Central memory CD8-positive, alpha-beta T cell (primary cell): ENCODE data around the gene LIN37.
A peak's percentile ranks its signal among the peaks of the same experiment; 100 is the strongest.

Experiments
- ATAC-seq: fragments of 150-1000 bp; cut with Tn5 transposase; replicated peaks from 2 replicates; pipeline ENCODE4 v1.10.0; 2022; ENCODE audit warnings: mild to moderate bottlenecking, moderate FRiP score, moderate number of reproducible peaks; ENCODE audit not compliant: poor library complexity, severe bottlenecking; ENCODE audit errors: extremely low read depth
- DNase-seq, 2 donors: peaks; one replicate each; pipeline ENCODE4 v3.0.0; 2021; ENCODE audit warnings: low spot score in 2 of 2
- H3K27ac Mint-ChIP-seq: one replicate; pipeline ENCODE4 v1.8.0; 2022; ENCODE audit warnings: low read depth, mild to moderate bottlenecking, moderate library complexity, mixed read lengths
- H3K27me3 Mint-ChIP-seq: one replicate; pipeline ENCODE4 v1.8.0; 2022; ENCODE audit warnings: mixed read lengths
- H3K36me3 Mint-ChIP-seq: one replicate; pipeline ENCODE4 v1.8.0; 2022; ENCODE audit warnings: mild to moderate bottlenecking, moderate library complexity, mixed read lengths; ENCODE audit not compliant: insufficient read depth
- H3K4me1 Mint-ChIP-seq: one replicate; pipeline ENCODE4 v1.8.0; 2022; ENCODE audit warnings: mixed read lengths
- H3K4me3 Mint-ChIP-seq: one replicate; pipeline ENCODE4 v1.8.0; 2022; ENCODE audit warnings: mild to moderate bottlenecking, moderate library complexity, mixed read lengths
- H3K9me3 Mint-ChIP-seq: one replicate; pipeline ENCODE4 v1.8.0; 2022; ENCODE audit warnings: mixed read lengths

The LIN37 gene

DNA sequence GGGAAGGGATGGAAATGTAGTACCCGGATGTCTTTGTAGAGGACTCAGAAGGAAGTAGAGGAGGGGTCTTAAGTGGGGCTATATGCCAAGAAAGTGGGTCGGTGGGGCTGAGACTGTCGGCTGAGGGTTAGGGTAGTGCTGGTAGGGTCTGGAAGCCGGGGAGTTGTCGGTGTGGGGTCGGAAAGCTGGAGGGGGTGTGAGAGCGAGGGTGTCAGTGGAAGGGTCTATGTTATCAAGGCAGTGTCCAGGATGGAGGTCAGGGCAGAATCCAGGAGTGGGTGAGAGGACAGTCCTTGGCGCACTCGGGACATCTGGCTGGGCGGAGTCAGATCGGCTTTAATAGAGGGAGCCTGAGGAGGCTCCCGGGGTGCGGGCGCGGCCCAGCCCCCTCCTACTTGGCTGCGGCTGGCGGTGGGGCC lies 6.8 kb downstream of the LIN37 start:
- ATAC-seq: no peak
- no peak for DNase-seq
- peak overlapping the region; percentile 4 for H3K27ac Mint-ChIP-seq

DNA sequence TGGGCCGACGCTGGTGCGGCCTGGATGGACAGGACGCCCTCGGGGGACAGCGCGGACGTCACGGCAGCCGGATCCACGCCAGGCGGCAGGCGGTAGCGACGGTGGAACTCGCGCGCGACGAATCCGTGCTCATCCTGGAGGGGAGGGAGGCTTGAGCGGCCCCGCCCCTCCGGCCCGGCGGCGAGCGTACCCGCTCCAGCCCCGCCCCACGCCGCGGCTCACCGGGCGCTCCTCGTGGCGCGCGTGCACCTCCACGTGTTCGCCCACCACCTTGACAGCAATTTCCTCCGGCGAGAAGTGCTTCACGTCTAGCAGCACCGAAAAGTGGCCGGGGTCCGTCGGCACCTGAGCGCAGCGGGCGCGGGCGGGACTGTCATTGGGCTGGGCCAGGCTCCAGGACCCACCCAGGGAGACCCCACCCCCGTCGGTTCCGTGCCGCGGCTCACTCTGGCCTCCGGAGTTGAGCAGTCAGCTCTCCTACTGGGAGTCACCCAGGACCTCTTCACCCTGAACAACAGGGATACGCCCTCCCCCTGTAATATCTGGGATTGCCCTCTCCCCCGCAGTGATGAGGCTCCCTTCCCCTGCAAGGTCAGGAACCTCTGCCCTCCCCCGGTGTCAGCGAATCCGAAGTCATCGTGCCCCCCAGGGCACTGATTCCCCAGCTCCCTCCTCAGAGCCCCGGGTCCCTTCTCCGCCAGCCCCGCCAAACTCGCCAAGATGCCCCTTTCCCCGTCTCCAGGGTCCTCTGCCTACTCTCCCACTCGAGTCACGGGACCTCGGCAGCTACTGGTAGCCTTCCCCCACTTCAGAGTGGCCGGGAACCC lies 7.4 kb downstream of the LIN37 start:
- Mint-ChIP-seq H3K4me1 (peaks cover 14% of the 10 kb centered on the region), H3K36me3 (peaks cover 11% of the 10 kb centered on the region), H3K9me3 (no peaks in the 10 kb centered on the region), H3K27me3 (no peaks in the 10 kb centered on the region), H3K27ac (peak overlapping the region; percentile 4), H3K4me3 (no peak overlapping the region)
- ATAC-seq: no peak
- no peak for DNase-seq

More for the DNA sequence above, 6.8 kb downstream of the LIN37 start:
- peaks cover 11% of the 10 kb centered on the region for H3K36me3 Mint-ChIP-seq
- no peaks in the 10 kb centered on the region for H3K27me3 Mint-ChIP-seq
- peaks cover 14% of the 10 kb centered on the region for H3K4me1 Mint-ChIP-seq
- peak overlapping the region; percentile 24 for H3K4me3 Mint-ChIP-seq
- H3K9me3 Mint-ChIP-seq: no peaks in the 10 kb centered on the region

DNA sequence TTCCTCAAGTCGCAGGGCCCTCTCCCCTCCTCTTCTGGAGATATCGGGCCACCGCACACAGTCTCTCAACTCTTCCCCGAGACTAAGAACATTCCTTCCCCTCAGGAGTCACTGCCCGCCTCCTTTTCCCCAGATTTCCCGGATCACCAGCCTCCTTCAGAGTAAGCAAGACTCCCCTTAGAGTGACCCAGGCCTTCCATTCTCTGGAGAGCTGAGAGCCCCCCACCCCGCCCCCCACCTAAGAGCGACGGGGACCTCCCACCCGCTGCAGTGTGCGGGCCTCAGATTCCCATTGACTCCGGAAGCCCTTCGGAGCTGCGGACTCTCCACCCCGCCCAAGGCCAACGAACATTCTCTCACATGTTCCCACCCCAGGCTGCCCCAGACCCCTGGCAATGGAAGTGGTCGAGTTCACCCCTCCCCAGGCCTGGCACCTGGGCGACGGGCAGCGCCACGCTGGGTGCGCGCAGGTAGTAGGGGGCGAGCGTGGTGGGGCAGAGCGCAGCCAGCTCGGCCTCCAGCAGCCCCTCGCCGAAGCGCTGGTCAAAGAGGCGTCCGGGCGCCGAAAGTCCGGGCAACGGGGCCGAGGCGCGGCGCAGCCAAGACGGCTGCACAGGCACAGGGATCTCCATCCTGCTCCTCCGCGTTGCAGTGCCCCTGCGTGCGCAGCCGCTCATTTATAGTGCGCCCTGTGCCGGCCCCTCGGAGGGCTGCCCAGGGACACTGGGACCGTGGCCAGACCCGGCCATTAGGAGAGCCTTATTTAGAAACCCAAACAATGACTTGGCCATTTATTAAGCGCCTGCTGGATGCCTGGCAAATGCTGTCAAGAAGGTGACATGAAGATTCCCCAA lies 8.2 kb downstream of the LIN37 start, which contains the start of gene HSPB6:
Gene HSPB6 (minus strand): TSS at position 653 of the 854 bp plus-strand sequence. CDS start 21 bp downstream, at position 632.
- no peak for DNase-seq
- Mint-ChIP-seq H3K4me1 (peaks cover 14% of the 10 kb centered on the region), H3K27me3 (no peaks in the 10 kb centered on the region), H3K27ac (peak within 1 kb of the TSS; percentile 94), H3K36me3 (peaks cover 11% of the 10 kb centered on the region), H3K9me3 (no peaks in the 10 kb centered on the region), H3K4me3 (peak within 1 kb of the TSS; percentile 93)
- ATAC-seq: no peak

DNA sequence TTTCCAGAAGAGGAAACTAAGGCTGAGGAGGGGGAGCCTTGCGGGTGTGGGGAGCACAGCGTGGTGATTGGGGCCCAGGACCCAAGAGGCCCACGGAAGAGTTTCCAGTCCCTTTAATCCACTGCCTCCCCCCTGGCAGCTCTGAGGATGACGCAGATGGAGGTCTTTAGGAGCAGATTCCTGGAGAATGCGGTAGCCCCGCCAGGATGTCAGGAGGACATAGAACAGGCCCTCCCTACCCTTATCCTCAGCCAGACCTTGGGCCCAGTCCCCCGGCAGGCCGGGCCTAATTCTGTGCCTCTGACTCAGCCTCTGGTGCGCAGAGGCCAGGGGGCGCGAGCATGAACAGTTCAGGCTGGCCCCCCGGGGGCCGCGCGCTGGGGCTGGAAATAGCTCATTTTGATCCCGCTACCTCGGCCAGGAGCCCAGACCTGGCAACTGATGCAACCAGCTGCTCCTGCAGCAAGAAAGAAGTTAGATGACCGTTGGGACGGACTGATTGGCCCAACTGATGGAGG lies 8.9 kb downstream of the LIN37 start:
- DNase-seq (no peak), ATAC-seq (no peak)
- peak overlapping the region; percentile 94 for H3K27ac Mint-ChIP-seq
- peaks cover 13% of the 10 kb centered on the region for H3K36me3 Mint-ChIP-seq
- H3K27me3 Mint-ChIP-seq: no peaks in the 10 kb centered on the region
- H3K4me1 Mint-ChIP-seq: peaks cover 14% of the 10 kb centered on the region
- H3K9me3 Mint-ChIP-seq: no peaks in the 10 kb centered on the region
- H3K4me3 Mint-ChIP-seq: peak overlapping the region; percentile 93

DNA sequence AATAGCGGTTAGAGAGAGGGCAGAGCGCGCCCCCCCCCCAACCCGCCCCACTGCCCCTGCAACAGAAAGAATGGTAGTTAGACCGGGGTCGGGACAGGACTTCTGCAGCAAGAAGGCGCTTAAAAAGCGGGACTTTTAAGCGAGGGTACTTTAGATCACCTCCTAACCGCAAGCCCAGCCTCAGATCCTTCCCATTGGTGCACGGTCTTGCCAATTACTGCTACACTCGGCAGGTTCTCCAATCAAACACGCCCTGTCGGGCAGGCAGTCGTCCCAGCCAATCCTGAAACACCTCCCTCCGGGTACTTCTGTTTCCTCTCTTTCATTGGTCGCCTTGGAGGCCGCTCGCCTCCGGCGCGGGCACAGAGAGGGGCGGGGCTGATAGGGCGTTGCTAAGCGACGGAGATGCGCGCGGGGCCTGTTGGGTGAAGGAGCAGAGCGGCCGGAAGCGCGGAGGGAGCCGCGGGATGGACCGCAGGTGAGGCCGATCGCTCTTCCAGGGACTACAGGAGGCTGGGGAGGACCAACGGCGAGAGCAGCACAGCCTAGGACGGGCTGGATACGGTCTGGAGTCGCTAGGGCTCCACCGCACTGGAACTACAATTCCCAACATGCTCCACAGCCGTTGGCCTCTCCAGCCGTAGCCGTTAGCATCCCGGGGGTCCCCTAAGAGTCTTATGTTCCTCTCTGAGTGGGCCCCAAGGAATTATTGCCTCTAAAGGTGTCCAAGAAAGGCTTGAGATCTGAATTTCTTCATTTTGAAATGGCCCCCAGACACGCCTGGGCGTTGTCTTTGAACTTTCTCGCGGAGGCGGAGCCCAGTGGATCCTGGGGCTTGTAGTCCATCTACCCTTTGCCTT lies 9.6 kb downstream of the LIN37 start, which contains the start of gene PROSER3:
Gene PROSER3 (plus strand): TSS at position 428 of the 860 bp plus-strand sequence. CDS start 40 bp downstream, at position 468.
- H3K4me3 Mint-ChIP-seq: peak within 1 kb of the TSS; percentile 93
- ATAC-seq: peak; percentile 99

DNA sequence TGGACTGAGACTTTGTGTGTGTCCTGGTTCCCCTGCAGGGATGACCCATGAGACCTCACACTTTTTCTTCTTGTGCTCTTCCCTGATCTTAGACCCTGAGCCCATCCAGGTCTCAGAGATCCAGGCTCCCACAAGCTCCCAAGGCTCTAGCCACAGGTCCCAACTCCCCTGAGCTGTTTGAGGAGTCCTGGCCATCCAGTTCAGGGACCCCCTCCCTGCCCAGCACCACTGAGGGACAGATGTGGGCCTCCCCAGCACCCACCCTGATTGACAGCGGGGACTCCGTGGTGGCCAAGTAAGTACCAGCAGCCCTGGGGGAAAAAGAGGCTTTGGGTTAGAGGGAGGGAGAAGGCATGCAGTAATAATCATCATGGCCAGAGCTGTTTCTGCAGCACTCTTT lies 11.3 kb downstream of the LIN37 start:
- H3K4me3 Mint-ChIP-seq: peak overlapping the region; percentile 93
- ATAC-seq: no peak
- H3K36me3 Mint-ChIP-seq: peaks cover 19% of the 10 kb centered on the region
- no peak for DNase-seq
- H3K27ac Mint-ChIP-seq: no peak overlapping the region
- H3K9me3 Mint-ChIP-seq: no peaks in the 10 kb centered on the region
- H3K27me3 Mint-ChIP-seq: no peaks in the 10 kb centered on the region
- peaks cover 14% of the 10 kb centered on the region for H3K4me1 Mint-ChIP-seq

More for the DNA sequence above, 9.6 kb downstream of the LIN37 start, which contains the start of gene PROSER3:
- Mint-ChIP-seq H3K27me3 (no peaks in the 10 kb centered on the region), H3K27ac (peak within 1 kb of the TSS; percentile 94), H3K4me1 (peaks cover 14% of the 10 kb centered on the region), H3K36me3 (peaks cover 13% of the 10 kb centered on the region), H3K9me3 (no peaks in the 10 kb centered on the region)
- peak; percentile 96 to 99 for DNase-seq

DNA sequence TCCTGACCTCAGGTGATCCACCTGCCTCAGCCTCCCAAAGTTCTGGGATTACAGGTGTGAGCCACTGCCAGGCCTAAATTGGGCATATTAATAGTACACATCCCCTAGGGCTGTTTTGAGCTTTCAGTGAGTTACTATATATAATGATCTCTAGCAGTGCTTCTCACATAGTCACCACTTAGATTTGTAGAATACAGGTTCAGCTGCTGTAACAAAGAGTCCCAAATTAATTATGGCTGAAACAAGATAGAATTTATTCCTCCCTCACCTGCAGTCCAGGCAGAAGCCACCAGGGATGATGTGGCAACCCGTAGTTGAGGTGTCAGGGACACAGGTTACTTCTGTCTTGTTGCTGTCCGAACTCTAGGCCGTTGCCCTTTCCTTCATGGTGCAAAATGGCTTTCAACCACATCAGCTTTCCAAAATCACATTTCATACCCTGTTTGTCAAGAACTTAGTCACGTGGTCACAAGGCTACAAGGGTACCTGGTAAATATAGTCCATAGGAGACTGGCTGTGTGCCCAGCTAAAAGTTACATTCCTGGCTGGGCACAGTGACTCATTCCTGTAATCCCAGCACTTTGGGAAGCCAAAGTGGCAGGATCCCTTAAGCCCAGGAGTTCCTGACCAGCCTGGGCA lies 12.5 kb downstream of the LIN37 start:
- H3K4me3 Mint-ChIP-seq: no peak overlapping the region
- DNase-seq (no peak), ATAC-seq (no peak)
- peaks cover 14% of the 10 kb centered on the region for H3K4me1 Mint-ChIP-seq
- H3K27me3 Mint-ChIP-seq: no peaks in the 10 kb centered on the region
- H3K36me3 Mint-ChIP-seq: peaks cover 21% of the 10 kb centered on the region
- no peaks in the 10 kb centered on the region for H3K9me3 Mint-ChIP-seq
- H3K27ac Mint-ChIP-seq: no peak overlapping the region

DNA sequence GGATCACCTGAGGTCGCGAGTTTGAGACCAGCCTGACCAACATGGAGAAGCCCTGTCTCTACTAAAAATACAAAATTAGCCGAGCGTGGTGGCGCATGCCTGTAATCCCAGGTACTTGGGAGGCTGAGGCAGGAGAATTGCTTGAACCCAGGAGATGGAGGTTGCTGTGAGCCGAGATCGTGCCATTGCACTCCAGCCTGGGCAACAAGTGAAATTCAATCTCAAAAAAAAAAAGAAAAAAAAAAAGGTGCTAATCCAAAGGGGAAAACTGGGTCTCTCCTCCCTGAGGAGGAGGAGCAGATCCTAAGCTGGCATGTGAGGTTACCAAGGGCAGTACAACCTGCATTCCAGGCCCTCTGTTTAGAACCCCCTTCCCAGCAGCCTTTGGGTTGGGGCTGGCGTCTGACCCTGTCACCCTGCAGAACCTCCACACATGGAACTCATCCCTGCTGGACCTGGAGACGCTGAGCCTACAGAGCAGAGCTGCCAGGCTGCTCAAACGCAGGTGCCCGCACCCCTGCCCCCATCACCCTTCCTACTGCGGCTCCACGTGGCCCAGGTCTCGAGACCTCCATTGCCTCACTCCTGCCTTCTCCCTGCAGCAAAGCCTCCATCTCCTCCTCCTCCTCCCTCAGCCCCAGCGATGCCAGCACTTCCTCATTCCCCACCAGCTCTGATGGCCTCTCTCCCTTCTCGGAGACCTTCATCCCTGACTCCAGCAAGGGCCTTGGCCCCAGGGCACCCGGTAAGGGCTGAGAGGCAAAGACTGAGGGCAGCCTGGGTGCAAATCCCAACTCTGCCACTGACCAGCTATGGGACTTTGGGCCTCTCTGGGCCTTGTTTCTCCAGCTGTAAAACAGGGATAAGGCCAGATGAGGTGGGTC lies 16.3 kb downstream of the LIN37 start:
- no peak overlapping the region for H3K4me3 Mint-ChIP-seq
- DNase-seq (no peak), ATAC-seq (no peak)
- H3K36me3 Mint-ChIP-seq: peaks cover 19% of the 10 kb centered on the region
- H3K27me3 Mint-ChIP-seq: no peaks in the 10 kb centered on the region
- peaks cover 1% of the 10 kb centered on the region for H3K4me1 Mint-ChIP-seq
- no peak overlapping the region for H3K27ac Mint-ChIP-seq
- H3K9me3 Mint-ChIP-seq: no peaks in the 10 kb centered on the region

DNA sequence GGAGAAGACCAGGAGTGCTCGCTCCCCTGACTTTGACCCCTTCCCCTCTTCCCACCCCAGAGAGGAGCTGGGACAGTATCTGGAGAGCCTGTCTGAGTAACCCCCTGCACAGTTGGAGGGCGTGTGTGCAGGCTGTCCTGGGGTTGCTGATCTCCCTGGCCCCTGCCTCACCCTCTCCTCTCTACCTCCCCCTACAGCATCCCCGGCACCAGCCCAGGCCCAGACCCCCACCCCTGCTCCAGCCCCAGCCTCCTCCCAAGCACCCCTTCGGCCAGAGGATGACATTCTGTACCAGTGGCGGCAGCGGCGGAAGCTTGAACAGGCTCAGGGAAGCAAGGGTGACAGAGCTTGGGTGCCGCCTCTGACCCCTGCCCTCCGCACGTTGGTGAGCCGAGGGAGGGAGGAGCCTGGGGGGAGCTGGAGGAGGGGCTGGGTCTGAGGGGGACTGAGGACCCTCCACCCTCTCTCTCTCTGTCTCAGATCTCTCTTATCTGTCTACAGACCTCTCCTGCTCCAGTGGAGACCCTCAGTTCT lies 18.3 kb downstream of the LIN37 start:
- Mint-ChIP-seq H3K36me3 (peaks cover 19% of the 10 kb centered on the region), H3K9me3 (no peaks in the 10 kb centered on the region), H3K27ac (no peak overlapping the region), H3K4me3 (no peak overlapping the region), H3K4me1 (no peaks in the 10 kb centered on the region), H3K27me3 (no peaks in the 10 kb centered on the region)
- no peak for ATAC-seq
- no peak for DNase-seq

DNA sequence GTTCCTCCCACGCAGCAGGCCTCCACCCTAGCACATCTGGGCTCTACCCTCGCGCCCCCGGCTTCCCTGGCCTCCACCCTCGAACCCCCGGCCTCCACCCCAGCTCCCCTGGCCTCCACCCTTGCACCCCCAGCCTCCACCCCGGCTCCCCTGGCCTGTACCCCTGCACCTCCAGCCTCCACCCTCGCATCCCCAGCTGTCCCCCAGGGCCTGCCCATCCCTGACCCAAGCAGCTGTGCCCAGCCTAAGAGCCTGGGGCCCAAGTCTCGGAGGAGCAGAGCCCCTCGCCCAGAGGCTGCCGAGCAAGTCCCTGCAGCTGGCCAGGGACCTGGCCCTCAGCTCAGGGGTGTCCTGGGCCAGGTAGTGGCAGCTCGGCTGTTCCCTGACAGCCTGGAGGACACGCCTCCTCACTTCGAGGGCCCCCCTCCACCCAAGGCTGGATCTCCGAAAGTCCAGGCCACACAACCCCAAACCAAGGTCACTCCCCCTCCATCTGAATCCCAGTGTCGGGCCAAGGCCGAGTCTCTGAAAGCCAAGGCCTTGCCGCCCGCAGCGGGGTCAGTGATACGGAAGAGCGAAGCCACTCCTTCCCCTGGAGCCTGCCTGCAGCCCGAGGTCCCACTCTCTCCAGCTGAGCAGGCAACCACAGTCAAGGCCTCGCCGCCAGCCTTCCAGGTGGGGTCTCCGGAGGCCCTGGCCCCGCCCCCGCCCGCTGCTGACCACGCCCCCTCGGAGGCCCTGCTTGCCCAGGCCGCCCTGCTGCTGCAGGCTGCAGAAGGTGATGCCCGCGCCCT lies 19.1 kb downstream of the LIN37 start:
- ATAC-seq: no peak
- Mint-ChIP-seq H3K4me1 (no peaks in the 10 kb centered on the region), H3K4me3 (no peak overlapping the region), H3K9me3 (no peaks in the 10 kb centered on the region), H3K27ac (no peak overlapping the region), H3K27me3 (no peaks in the 10 kb centered on the region), H3K36me3 (peaks cover 16% of the 10 kb centered on the region)
- DNase-seq: no peak
